Keratinocyte (primary cell): Measurements from ENCODE around the gene MPPED1. TPM values are rescaled to one million over a fixed set of nuclear protein-coding genes. Genes with fewer than 3 reads are reported as not detected.

Experiments used
- DNase-seq: peaks from one replicate; pipeline ENCODE4 v3.0.0-alpha.2; 2011; ENCODE audit warnings: low read depth, missing footprints, low spot score
- FAIRE-seq: peaks from 2 replicates; lab custom pipeline; 2011; peaks lifted over from hg19 to GRCh38; lab: Jason Lieb, UNC
- H2AFZ ChIP-seq: 2 replicates; pipeline ENCODE4 v1.6.0; 2012; ENCODE audit warnings: low read length, control low read depth, inconsistent platforms; ENCODE audit not compliant: control insufficient read depth
- H3K27ac ChIP-seq: 2 replicates; pipeline ENCODE4 v1.5.1; 2011; ENCODE audit warnings: low read length; ENCODE audit not compliant: control insufficient read depth, insufficient read depth
- H3K27me3 ChIP-seq: 3 replicates; pipeline ENCODE4 v1.6.0; 2011; ENCODE audit warnings: low read length; ENCODE audit not compliant: control insufficient read depth, insufficient read depth; ENCODE audit errors: extremely low read depth
- H3K36me3 ChIP-seq, 2 experiments: 2 replicates in 1 of 2; 3 replicates in 1 of 2; pipeline ENCODE4 v1.5.1; 2011; ENCODE audit warnings: low read length in 2 of 2, mild to moderate bottlenecking in 1 of 2; ENCODE audit not compliant: control insufficient read depth in 2 of 2, insufficient read depth in 2 of 2; ENCODE audit errors: extremely low read depth in 1 of 2
- H3K4me1 ChIP-seq: 3 replicates; pipeline ENCODE4 v1.5.1; 2011; ENCODE audit warnings: low read length; ENCODE audit not compliant: control insufficient read depth, insufficient read depth; ENCODE audit errors: extremely low read depth
- H3K4me2 ChIP-seq: 3 replicates; pipeline ENCODE4 v1.6.0; 2011; ENCODE audit warnings: low read depth, low read length; ENCODE audit not compliant: control insufficient read depth, insufficient read depth; ENCODE audit errors: extremely low read depth
- H3K4me3 ChIP-seq, 3 experiments: fragments of 200-600 bp in 1 of 3; sonication (generic) in 1 of 3; 2 replicates in 2 of 3; 3 replicates in 1 of 3; pipeline ENCODE4 v1.5.1; 2011 to 2016; ENCODE audit warnings: low read length in 3 of 3, mild to moderate bottlenecking in 3 of 3, control low read depth in 2 of 3, inconsistent platforms in 1 of 3, low read depth in 1 of 3, mixed read lengths in 1 of 3, mixed run types in 1 of 3, moderate library complexity in 1 of 3; ENCODE audit not compliant: control insufficient read depth in 2 of 3, insufficient read depth in 2 of 3; ENCODE audit errors: extremely low read depth in 1 of 3
- H3K79me2 ChIP-seq: 2 replicates; pipeline ENCODE4 v1.6.0; 2012; ENCODE audit warnings: low read length; ENCODE audit not compliant: control insufficient read depth, insufficient read depth
- H3K9ac ChIP-seq: 3 replicates; pipeline ENCODE4 v1.6.0; 2011; ENCODE audit warnings: low read length; ENCODE audit not compliant: control insufficient read depth, insufficient read depth; ENCODE audit errors: extremely low read depth
- H3K9me1 ChIP-seq: 3 replicates; pipeline ENCODE4 v1.6.0; 2011; ENCODE audit warnings: low read length; ENCODE audit not compliant: control insufficient read depth, insufficient read depth; ENCODE audit errors: extremely low read depth
- H3K9me3 ChIP-seq: 2 replicates; pipeline ENCODE4 v1.5.1; 2012; ENCODE audit warnings: low read depth, low read length; ENCODE audit not compliant: control insufficient read depth
- H4K20me1 ChIP-seq: 3 replicates; pipeline ENCODE4 v1.6.0; 2011; ENCODE audit warnings: low read length; ENCODE audit not compliant: control insufficient read depth, insufficient read depth; ENCODE audit errors: extremely low read depth
- CTCF ChIP-seq, 3 experiments: IDR thresholded peaks in 1 of 3; conservative IDR thresholded peaks in 1 of 3; optimal IDR thresholded peaks in 1 of 3; 2 replicates in 2 of 3; 3 replicates in 1 of 3; pipeline versions ENCODE3 to v1.5.1; 2011; ENCODE audit warnings: low read length in 3 of 3, mild to moderate bottlenecking in 3 of 3, moderate library complexity in 2 of 3, control low read depth in 1 of 3, inconsistent platforms in 1 of 3; ENCODE audit not compliant: insufficient read depth in 2 of 3; ENCODE audit errors: extremely low read depth in 1 of 3
- EZH2 ChIP-seq: IDR thresholded peaks from one replicate; pipeline ENCODE4 v1.6.1; 2012; ENCODE audit warnings: inconsistent platforms, mild to moderate bottlenecking, low read length, moderate library complexity
- dilution Hi-C: fragments of 300-500 bp; cut with MboI; formaldehyde crosslinking; loops from one replicate; pipeline ENCODE4 v1.7.0; 2020; ENCODE audit warnings: low sequenced_read_pairs; ENCODE audit not compliant: extremely low pct_ligation_motif_present
- polyA plus RNA-seq, 5 experiments: library from polyadenylated mRNA; depleted of rRNA in 3 of 5; stranded (reverse) in 3 of 5; stranded (forward) in 1 of 5; unstranded in 1 of 5; fragments of >200 nt; gene quantifications; 1 replicate in 1 of 5; 2 replicates in 3 of 5; 3 replicates in 1 of 5; pipeline versions ENCODE4 v1.2.1 to v1.2.3, GENCODE V29; 2011 to 2012; ENCODE audit warnings: missing spikeins in 2 of 5, low read depth in 1 of 5, low replicate concordance in 1 of 5

MPPED1 gene
- polyA plus RNA-seq, 1 donor (not counting 4 experiments of a cell fraction or from before 2014, with no cell fraction given): not detected

GRCh38 chr22:43544289-43544673, 132.5 kb downstream of the MPPED1 start:
- Histone ChIP-seq H3K9ac (no peak overlapping the region), H3K27ac (no peak overlapping the region), H3K79me2 (no peaks in the 10 kb centered on the region), H3K36me3 (no peaks in the 10 kb centered on the region), H3K9me1 (no peaks in the 10 kb centered on the region), H3K4me2 (no peak overlapping the region), H3K9me3 (no peaks in the 10 kb centered on the region), H3K4me1 (peaks cover 2% of the 10 kb centered on the region), H4K20me1 (no peaks in the 10 kb centered on the region), H3K4me3 (no peak overlapping the region), H2AFZ (no peak overlapping the region), H3K27me3 (peaks cover 8% of the 10 kb centered on the region)
- FAIRE-seq (no peak), DNase-seq (no peak)
- dilution Hi-C loops: no loop called here
- TF ChIP-seq EZH2 (no peak), CTCF (optimal IDR thresholded peaks at IDR 0.05 in 1 of 3, IDR thresholded peaks at IDR 0.05 in 1 of 3, conservative IDR thresholded peaks at IDR 0.05 in 1 of 3; ENCODE audit: extremely low read depth in 1 of 3, insufficient read depth in 2 of 3, low read length in 3 of 3) (no peak)

- Histone ChIP-seq H3K4me1 (no peaks in the 10 kb centered on the region), H2AFZ (no peak overlapping the region), H3K27me3 (peaks cover 8% of the 10 kb centered on the region), H3K4me2 (no peak overlapping the region), H3K36me3 (no peaks in the 10 kb centered on the region), H3K79me2 (no peaks in the 10 kb centered on the region), H3K4me3 (no peak overlapping the region), H3K9me1 (no peaks in the 10 kb centered on the region), H3K9me3 (no peaks in the 10 kb centered on the region), H4K20me1 (no peaks in the 10 kb centered on the region), H3K27ac (no peak overlapping the region), H3K9ac (no peak overlapping the region)
- no peak for DNase-seq
- no peak for FAIRE-seq
- dilution Hi-C loops: no loop called here
- TF ChIP-seq EZH2 (no peak), CTCF (optimal IDR thresholded peaks at IDR 0.05 in 1 of 3, IDR thresholded peaks at IDR 0.05 in 1 of 3, conservative IDR thresholded peaks at IDR 0.05 in 1 of 3; ENCODE audit: extremely low read depth in 1 of 3, insufficient read depth in 2 of 3, low read length in 3 of 3) (no peak)
Observed at GRCh38 chr22:43546186-43546585, 134.4 kb downstream of the MPPED1 start.
